ENCODE results near the gene ILKAP. TPM values are rescaled to one million over a fixed set of nuclear protein-coding genes. Genes with fewer than 3 reads are reported as not detected.
A peak's percentile ranks its signal among the peaks of the same experiment; 100 is the strongest.

ILKAP gene, protein sequence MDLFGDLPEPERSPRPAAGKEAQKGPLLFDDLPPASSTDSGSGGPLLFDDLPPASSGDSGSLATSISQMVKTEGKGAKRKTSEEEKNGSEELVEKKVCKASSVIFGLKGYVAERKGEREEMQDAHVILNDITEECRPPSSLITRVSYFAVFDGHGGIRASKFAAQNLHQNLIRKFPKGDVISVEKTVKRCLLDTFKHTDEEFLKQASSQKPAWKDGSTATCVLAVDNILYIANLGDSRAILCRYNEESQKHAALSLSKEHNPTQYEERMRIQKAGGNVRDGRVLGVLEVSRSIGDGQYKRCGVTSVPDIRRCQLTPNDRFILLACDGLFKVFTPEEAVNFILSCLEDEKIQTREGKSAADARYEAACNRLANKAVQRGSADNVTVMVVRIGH
- total RNA-seq, result 10 to 100 TPM; 12.3 to 37.3 (median 24.5) TPM
- 100 to 1,000 TPM in 2 of 3 donors, 10 to 100 TPM in 1; 17.8 to 131 (median 110) TPM for polyA plus RNA-seq
- long read RNA-seq, donor 1, transcript ILKAP-201 (12 exons, 1,490 nt), result major isoform, 9 of 10 reads
- long read RNA-seq, donor 1, partial matches to known transcripts, result 0 of 10 reads
- long read RNA-seq, donor 1, other reads (novel, unspliced or antisense), result 0 of 10 reads
- long read RNA-seq, donor 2, transcript ILKAP-201 (12 exons, 1,490 nt), result major isoform, 5 of 10 reads
- long read RNA-seq, donor 2, partial matches to known transcripts, result 0 of 10 reads
- long read RNA-seq, donor 2, other reads (novel, unspliced or antisense), result 0 of 10 reads
- long read RNA-seq, donor 3, partial matches to known transcripts, result 0 of 4 reads
- long read RNA-seq, donor 3, other reads (novel, unspliced or antisense), result 0 of 4 reads
- long read RNA-seq, donor 4, transcript ILKAP-201 (12 exons, 1,490 nt), result major isoform, 11 of 13 reads
- long read RNA-seq, donor 4, partial matches to known transcripts, result 0 of 13 reads
- long read RNA-seq, donor 4, other reads (novel, unspliced or antisense), result 2 of 13 reads
- long read RNA-seq, donor 5, transcript ILKAP-201 (12 exons, 1,490 nt), result major isoform, 25 of 42 reads
- long read RNA-seq, donor 5, partial matches to known transcripts, result 0 of 42 reads
- long read RNA-seq, donor 5, other reads (novel, unspliced or antisense), result 17 of 42 reads
- long read RNA-seq, donor 6, transcript ILKAP-201 (12 exons, 1,490 nt), result major isoform, 12 of 19 reads
- long read RNA-seq, donor 6, partial matches to known transcripts, result 0 of 19 reads
- long read RNA-seq, donor 6, other reads (novel, unspliced or antisense), result 7 of 19 reads
- long read RNA-seq, donor 7, partial matches to known transcripts, result 0 of 4 reads
- long read RNA-seq, donor 7, other reads (novel, unspliced or antisense), result 0 of 4 reads
- long read RNA-seq, donor 8, transcript ILKAP-201 (12 exons, 1,490 nt), result major isoform, 13 of 16 reads
- long read RNA-seq, donor 8, partial matches to known transcripts, result 0 of 16 reads
- long read RNA-seq, donor 8, other reads (novel, unspliced or antisense), result 0 of 16 reads
- long read RNA-seq, donor 9, partial matches to known transcripts, result 0 of 4 reads
- long read RNA-seq, donor 9, other reads (novel, unspliced or antisense), result 0 of 4 reads
- long read RNA-seq, donor 10, transcript ILKAP-201 (12 exons, 1,490 nt), result major isoform, 5 of 9 reads
- long read RNA-seq, donor 10, partial matches to known transcripts, result 0 of 9 reads
- long read RNA-seq, donor 10, other reads (novel, unspliced or antisense), result 0 of 9 reads

DNA sequence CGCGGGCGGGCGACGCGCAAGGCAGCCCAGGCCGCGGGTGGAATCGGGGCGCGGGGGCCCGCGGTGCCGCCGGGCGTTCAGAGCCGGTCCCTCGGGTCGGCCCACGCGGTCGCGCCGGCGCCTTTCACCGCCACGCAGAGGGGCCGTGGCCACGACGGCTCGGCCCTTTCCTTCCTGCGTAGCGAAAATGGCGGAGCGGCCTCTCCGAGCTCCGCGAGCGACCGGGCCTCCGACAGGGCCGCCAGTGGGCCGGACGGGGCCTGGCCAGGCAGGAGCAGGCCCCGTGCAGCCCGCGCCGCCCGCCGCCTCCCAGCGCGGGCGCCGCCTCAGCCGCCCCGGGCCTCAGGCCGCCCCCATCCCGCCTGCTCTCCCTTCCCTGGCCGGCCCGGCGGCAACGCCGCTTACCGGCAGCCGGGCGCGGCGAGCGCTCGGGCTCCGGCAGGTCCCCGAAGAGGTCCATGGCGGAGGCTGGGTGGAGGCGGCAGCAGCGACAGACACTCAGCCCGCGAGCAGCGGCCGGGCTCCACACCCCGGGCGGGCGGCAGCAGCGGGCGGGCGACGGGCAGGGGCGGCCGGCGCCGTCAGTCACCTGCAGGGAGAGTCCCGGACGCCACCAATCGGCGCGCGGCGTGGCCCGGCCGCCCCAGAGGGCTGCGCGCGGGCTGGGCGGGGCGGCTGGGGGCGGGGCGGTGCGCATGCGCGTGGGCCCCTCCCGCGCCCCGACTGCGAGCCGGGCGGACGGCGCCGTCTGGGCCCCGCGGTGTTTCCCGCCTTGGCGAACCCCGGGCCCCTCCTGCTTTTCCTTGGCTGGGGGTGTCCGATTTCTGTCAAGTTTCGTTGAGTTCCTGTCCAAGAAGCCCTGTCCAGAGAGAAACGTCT is at the start of gene ILKAP:
ILKAP (minus strand) TSS at position 602 of the 879 bp plus-strand sequence; CDS start at position 460, 142 bp downstream.
- Histone ChIP-seq H3K27ac (peak within 1 kb of the TSS in 4 of 5 donors; percentile 78 to 99 (median 88)), H3K4me1 (replicated peaks in 1 of 2) (peaks cover 21 to 32% of the 10 kb centered on the region in 2 donors), H3K9me3 (replicated peaks in 1 of 3) (no peaks in the 10 kb centered on the region), H3K4me3 (peak within 1 kb of the TSS in 3 of 4 donors; percentile 61 to 100 (median 66)), H3K36me3 (replicated peaks in 1 of 2) (no peaks in the 10 kb centered on the region), H3K27me3 (no peaks in the 10 kb centered on the region)
- TF ChIP-seq POLR2A (IDR thresholded peaks at IDR 0.05), result peak; percentile 83 to 92
- TF ChIP-seq, protein P1, sequence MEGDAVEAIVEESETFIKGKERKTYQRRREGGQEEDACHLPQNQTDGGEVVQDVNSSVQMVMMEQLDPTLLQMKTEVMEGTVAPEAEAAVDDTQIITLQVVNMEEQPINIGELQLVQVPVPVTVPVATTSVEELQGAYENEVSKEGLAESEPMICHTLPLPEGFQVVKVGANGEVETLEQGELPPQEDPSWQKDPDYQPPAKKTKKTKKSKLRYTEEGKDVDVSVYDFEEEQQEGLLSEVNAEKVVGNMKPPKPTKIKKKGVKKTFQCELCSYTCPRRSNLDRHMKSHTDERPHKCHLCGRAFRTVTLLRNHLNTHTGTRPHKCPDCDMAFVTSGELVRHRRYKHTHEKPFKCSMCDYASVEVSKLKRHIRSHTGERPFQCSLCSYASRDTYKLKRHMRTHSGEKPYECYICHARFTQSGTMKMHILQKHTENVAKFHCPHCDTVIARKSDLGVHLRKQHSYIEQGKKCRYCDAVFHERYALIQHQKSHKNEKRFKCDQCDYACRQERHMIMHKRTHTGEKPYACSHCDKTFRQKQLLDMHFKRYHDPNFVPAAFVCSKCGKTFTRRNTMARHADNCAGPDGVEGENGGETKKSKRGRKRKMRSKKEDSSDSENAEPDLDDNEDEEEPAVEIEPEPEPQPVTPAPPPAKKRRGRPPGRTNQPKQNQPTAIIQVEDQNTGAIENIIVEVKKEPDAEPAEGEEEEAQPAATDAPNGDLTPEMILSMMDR (IDR thresholded peaks at IDR 0.05), result peak in 1 of 6 experiments; percentile 1
- 0 to 1% (median 0%) methylated on average over 61 to 122 of the region's 126 CpGs; no CpG with 5 or more reads in 1 of the 4 donors for WGBS, 4 donors
- peak; percentile 89 to 92 (median 91) for DNase-seq
- intact Hi-C loops (cut with DNase I), result no loop called here

DNA sequence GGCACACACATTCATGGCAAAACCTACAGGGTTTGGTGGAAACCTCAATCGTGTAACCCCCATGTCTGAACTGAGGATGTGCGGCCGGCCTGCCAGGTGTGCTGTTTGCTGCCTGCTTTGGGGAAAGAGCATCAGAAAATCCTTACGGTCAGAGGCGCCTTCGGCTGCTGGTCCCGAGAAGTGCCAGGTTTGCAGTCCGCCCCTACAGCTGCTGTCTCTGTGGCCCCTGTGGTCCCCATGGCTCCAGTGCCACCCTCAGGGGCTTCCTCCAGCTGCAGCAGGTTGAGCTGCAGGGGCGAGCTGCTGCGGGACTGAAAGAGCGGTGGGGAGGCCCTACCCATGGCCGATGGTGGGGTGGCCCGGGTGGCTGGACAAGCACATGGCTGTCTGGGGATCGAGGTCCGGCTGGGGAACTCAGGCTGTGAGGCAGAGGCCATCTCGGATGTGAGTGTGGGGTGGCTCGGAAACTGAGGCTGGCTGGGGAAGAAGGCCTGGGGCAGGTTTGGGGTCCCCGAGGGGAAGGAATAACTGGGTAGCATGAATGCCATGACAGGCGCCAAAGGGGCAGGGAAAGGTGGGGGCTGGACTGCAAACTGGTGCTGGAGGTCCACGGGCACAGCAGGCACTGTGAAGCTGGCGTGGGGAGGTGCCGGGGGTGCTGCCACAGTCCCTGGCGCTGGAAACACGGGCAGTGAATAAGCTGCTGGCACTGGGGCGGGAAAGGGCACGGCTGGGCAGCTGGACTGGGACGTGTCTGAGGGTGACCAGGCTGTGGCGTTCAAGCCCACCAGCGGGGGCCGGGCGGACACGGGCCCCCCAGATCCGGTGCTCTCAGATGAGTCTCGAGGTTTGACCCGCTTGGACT is 49.5 kb upstream of the ILKAP start:
- no peaks in the 10 kb centered on the region for H3K9me3 ChIP-seq (replicated peaks in 1 of 3)
- DNase-seq, result no peak
- intact Hi-C loops (cut with DNase I), result loop anchor here in 1 of 2 donors (10.0 kb wide), 1 partner anchor 398 kb away; the partner anchor contains the start of gene RAMP1
- TF ChIP-seq, protein P1 (IDR thresholded peaks at IDR 0.05), result no peak
- no peak for TF ChIP-seq POLR2A (IDR thresholded peaks at IDR 0.05)
- H3K4me3 ChIP-seq, result no peak overlapping the region
- H3K36me3 ChIP-seq (replicated peaks in 1 of 2), result peaks cover 0 to 34% of the 10 kb centered on the region in 2 donors
- H3K27ac ChIP-seq, result no peak overlapping the region
- 94 to 97% (median 96%) methylated on average over 35 of the region's 35 CpGs for WGBS, 4 donors
- H3K4me1 ChIP-seq (replicated peaks in 1 of 2), result peaks cover 2 to 5% of the 10 kb centered on the region in 2 donors
- no peaks in the 10 kb centered on the region for H3K27me3 ChIP-seq
